Stimulated activated CD8-positive, alpha-beta memory T cell treated with anti-CD3 and anti-CD28 coated beads, Interleukin-7, amount 100 ng/mL, for 24 hours (primary cell): Measurements from ENCODE around the gene CDH4.

Source experiments
- DNase-seq: peaks from one replicate; pipeline ENCODE4 v3.0.0-alpha.2; 2020; ENCODE audit warnings: low read depth

The CDH4 gene

DNA sequence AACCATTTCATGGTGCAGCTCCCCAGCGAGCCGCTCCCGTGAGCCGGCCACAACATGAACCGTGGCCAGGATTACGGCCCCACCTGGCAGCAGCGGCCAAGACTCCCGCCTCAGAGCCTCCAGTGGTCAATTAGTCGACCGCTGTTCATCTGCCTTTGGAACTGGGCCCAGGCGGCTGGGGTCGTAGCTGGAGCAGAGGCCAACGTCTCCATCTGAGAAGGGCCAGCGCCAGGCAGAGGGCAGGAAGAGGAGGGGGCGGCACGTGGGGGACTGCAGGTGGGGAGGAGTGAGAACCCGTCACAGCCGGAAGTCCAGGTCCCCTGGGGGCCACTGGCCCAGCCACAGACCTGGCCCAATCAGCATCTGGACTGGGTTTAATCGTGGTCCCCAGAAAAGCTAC is 629.4 kb downstream of the CDH4 start:
- no peak for DNase-seq

DNA sequence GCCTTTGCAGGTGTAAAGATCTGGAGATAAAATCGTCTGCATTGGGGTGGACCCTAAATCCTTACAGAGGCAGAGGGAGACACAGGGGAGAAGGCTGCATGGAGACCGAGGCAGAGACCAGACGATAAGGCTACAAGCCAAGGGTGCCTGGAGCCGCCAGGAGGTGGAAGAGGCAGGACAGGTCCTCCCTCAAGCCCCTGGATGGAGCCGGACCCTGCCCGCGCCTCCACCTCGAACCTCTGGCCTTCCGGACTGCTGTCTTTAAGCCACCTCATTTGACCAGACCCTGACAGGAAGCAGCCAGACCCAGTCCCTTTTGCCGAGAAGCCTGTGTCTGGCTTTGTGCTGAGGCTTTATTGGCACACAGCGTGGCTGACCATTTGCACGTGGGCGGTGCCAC is 629.8 kb downstream of the CDH4 start:
- no peak for DNase-seq

DNA sequence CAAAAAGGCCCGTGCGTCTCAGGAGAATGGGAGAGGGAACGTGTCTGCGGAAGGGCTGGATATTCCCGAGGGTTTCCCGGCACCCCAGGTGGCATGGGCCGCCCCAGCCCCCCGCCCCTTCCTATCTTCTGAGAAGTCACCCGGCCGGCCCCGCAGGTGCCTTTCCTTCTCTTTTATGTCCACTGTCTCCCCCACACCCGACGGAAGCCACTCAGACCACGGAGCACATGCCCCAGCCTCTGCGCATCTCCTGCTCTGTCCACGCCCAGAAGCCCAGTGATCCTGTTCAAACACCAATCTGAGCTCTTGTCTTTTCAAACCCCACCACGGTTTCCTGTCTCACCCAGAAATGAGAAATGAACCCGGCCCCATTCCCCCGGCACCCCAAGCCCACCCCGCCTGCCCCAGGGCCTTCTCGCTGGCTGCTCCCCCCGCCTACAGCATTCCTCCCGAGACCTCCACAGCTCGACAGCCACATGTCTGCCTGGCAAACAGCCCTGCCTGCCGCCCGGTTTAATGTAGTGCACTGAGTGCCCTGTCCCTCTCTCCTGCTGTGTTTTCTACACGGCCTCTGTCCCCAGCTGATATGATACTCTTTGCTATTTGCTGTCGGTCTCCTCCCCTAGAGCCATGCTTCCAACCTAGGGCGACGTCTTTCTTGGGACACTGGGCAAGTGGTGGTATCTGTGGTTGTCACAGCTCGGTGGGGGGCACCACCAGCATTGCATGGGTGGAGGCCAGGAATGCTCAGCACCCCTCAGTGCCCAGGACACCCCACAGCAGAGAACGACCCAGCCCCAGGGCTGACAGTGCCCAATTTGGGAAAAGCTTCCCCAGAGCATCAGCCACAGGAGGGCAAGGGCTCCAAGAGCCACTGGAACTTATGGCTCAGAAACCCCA is 630.9 kb downstream of the CDH4 start:
- no peak for DNase-seq

DNA sequence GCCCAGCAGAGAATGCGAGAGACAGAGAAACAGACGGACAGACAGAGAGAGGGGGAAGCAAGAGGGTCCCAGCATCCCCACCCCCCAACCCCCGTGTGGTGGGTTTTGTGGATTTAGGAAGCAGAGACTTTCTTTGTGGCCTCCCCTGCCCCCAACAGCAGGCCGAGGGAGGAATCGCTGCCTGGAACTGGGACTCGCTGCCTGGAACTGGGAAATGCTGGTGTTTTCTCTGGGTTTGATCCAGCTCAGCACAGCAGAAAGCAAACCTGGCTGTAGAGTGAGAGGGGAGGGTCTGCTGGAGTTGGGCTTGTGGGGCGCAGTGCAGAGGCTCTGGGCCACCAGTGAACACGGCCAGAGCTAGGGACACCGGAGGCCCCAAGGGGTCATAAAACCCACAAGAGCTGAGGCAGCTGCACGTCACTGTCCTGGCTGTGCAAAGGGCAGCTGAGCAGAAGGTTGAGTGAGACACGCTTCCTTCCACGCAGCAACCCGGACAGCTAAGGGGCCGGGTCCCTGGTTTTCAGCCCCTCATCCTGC is 631.9 kb downstream of the CDH4 start:
- no peak for DNase-seq

DNA sequence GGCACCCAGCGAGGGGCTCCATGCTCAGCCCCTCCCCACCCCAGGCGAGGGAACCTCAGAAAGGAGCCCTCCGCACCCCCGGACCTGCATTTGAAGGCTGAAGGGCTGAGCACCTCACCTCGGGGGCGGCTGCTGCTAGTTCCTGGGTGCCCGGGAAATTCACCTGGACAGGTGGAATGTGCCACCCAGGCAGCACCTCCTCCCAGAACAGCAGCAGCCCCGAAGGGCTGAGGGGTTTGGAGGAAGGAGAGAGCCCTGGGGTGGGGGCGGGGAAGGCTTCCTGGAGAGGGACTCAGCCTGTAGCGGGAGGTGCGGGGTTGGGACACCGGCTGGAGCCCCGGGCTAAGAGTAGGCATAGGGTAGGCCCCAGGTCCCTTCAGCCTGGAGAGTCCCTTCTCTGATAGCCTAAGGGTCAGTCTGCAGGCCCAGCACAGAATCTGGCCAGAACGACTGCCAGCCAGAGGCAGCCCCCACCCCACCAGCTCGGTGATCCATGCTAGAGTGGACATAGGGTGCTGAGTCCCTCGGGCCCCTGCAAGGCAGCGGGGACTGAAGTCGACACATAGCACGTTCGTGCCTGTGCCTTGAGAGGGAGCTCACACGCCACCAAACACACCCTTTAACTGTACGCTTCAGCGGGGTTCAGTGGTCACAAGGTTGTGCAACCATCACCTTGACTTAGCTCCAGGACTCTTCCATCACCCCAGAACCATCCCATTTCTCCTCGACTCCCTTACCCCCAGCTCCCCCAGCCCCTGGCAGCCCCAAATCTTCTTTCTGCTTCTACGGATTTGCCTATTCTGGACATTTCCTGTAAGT is 632.7 kb downstream of the CDH4 start:
- DNase-seq, result no peak

DNA sequence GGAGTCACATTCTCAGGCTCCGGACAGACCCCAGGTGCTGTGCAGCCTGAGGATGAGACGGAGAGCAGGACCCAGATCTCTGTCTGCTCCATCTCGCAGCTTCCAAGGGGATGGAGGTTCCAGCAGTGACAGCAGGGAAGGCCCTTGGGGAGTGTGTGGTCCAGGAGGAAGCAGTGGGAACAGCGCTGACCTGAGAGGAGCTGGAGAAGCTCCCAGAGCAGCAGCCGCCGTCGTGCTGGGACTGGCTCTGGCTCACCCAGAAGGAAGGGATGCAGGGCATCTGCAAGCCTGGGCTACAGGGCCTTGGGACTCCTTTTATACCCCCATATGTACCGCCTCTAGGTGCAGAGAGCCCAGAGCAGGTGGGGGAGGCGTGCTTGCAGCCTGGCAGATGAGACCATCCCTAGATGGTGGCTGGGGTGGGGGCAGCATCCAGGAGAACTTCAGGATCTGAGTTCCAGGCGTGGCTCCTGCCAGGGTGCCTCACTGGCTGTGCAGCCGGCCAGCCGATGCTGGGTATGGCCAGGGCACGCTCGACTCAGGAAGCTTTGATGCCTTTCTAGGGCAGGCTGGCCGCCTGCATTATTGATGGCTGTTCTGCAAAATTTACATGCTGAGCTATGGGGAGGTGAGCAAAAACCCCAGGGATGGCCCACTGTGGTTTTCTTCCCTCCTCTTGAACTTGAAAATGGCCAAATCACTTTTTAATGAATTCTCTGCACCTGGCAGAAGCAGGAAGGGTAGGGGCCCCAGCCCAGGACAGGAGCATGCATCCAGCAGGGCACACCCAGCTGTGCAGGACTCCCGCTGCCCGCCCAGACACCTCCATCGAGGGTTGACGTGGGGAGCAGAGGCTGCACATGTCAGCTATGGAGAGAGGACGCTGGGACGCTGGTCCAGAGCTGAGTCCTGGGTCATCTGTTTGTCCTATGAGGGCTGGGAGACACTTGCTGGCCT is 634.0 kb downstream of the CDH4 start:
- DNase-seq, result no peak

DNA sequence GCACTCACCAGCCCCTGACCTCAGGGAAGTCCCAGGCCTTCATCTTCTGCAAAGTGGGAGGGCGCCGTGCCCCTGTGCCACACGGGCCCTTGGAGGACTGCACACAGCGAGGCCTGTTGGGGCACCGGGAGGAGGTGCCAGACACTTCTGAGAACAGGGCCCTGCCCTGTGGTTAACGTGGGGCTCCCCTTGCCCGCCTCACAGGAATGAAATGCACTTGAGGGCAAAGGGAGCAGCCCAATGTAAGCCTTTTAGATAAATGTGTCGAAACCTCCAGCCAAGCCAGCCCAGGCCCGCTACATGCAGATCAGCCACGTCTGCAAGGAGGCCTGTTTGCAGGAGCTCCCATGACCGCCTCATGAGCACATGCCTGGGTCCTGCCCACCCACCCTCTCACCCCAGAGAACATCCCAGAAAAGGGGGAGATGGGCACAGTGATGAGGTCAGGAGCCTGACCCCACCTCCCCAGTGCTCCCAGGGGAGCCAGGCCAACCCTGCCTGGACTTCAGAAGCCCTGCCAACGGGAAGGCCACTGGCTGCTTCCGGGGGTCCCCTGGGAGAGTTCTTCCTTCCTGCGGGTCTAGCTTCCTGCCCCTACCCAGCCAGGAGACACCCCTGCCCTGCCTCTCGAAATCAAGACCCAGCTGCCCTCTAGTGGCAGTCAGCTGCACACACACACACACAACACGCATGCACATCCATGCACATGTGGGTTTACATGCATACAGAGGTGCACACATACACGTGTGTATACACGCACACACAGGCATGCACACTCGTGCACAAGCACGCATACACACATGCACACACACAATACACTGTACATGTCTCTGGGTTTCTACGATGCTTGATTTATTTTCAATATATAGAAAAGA is 634.9 kb downstream of the CDH4 start:
- no peak for DNase-seq

DNA sequence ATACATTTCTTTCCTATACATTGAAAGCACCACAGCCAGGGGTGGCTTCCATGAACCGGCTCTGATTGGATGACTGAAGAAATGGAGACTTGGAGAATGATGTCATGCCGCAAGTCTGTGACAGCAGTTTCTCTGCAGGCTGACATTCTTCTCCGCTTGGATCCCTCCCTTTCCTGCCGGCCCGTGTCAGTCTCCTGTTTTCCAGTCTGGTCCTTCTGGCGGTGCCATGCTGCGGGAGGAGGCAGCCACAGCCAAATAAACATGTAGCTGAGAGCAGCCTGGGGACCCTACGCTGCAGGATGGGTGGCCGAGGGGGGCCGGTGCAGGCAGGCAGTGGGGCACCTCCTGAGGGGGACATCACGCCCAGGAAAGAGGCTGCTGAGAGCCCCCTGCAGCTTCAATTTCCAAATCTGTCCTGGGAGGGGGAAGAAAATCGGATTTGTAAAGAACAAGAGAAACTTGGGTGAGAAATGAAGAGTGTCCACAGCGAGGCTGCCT is 635.6 kb downstream of the CDH4 start:
- DNase-seq, result no peak

DNA sequence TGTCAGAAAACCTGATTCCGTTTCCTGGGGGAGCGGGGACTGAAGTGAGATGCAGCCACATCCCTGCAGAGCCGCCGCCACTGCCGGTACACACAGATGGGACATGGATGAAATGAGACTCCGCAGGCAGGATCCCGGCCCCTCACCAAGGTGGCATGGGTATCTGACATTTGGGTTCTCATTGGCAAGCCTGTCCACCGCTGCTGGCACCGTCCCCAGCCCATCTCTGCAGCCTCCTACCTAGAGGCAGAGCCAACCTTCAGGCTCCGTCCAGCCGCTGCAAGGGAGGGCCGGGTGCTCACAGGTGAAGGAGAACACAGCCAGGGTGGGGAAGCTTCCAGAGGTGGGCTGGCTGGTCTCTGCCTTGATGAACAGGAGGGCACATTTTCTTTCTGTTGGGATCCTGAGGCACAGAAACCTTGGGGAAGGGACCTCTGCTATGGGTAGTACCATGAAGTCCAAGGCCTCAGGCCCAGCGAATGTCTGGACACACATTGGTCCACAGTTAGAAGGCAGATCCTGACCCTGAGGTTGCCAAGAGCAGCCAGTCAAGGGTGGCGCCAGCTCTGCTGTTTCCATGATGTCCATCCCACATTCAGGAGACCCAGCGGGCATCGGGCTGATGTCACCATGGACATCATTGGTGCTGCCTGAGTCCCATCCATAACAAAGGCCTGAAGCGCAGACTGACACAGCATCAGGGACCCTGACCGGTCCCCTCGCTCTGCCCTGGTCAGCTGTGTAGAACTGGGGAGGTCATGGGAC is 636.2 kb downstream of the CDH4 start:
- DNase-seq, result no peak

DNA sequence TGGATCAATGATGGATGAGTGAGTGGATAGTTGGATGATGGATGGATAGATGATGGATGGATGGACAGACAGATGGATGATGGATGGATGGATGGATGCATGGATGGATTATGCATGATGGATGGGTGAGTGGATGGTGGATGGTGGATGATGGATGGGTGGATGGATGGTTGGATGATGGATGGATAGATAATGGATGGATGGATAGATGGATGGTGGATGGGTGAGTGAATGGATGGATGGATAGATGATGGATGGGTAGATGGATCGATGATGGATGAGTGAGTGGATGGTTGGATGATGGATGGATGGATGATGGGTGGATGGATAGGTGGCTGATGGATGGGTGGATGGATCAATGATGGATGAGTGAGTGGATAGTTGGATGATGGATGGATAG is 637.6 kb downstream of the CDH4 start:
- DNase-seq, result no peak

DNA sequence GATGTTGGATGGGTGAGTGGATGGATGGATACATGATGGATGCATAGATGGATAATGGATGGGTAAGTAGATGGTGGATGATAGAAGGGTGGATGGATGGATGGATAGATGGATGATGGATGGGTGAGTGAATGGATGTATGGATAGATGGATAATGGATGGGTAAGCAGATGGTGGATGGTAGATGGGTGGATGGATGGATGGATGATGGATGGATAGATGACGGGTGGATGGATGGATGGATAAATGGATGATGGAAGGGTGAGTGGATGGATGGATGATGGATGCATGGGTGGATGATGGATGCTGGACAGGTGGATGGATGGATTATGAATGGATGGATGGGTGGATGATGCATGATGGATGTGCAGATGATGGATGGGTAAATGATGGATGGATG is 638.1 kb downstream of the CDH4 start:
- no peak for DNase-seq

DNA sequence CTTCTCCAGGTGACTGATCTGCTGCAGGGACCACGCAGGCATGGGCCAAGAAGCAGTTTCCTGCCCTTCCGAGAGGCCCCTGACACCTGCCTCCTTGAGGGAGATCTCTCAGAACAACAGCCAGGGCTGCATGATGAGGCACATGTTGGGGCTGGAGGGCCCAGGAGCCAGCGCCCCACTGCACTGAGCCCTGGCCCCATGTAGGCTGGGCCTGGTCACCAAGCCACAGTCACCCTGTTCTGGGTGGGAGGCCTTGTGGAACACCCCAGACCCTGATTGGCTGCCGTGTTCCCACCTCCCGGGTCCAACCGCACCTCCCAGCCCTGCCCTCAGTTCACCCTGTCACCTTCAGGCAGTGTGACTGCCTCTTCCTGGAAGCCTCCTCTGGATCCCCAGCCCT is 639.4 kb downstream of the CDH4 start:
- DNase-seq, result no peak

DNA sequence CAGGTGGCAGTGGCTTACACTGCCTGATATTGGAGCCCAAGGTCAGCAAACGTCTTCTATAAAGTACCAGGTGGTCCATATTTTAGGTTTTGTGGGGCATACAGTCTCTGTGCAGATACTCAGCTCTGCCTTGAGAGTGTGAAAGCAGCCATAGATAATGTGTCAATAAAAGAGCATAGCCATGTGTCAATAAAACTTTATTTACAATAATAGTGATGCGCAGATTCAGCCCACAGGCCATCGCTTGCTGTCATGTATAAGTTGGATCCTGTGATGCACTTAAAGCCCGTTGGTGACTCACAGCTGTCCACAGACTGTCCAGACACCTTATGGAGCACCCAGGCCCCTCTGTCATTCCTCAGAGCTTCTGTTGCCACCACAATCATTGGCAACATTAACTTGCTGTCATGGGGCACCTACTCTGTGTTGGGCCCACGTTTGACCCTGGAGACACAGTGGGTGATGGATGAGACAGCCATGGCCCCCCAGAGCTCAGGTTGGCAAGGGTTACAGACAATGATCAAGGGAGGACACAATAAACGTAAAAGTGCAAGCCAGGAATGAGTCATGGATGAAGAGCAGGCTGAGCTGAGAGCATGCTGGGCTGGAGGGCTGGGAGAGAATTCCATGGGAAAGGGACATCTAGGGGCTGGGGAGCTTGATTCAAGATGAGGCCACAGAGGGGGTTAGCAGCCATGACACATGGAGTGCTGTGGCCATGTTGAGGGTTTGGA is 640.0 kb downstream of the CDH4 start:
- DNase-seq, result no peak

DNA sequence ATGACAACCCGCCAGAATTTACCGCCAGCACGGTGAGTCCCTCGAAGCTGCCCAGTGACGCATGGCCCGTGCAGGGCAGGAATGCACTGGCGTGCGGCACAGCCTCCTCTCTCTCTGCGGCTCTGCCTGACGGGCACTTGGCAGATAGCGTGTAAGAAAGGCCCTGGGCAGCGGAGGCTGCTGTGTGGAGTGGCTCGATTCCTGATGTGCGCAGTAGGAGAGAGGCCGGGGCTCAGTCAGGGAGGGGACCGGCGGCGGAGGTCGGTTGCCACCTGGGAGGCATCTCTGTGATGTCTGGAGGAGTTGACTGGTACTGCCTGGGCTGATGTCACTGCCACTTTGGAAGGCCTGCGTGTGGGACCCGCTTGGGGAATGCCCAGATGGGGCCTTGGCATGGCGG is 643.0 kb downstream of the CDH4 start:
- no peak for DNase-seq

DNA sequence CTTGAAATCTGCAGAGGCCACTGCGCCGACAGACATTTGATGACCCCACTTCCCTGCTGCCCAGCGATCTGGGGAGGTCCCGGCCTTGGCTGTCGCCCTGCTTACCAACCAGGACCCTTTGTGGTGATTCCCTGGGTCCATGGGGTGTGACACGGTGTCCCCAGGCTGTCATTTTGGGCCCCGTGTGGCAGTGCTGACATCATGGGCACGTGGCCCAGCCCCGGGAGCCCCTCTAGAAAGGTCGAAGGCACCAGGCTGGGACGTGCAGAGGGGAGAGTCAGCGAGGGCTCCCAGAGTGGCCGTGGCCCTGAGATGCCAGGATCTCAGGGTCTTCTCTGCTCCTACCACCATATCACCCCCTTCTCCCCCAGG is 643.6 kb downstream of the CDH4 start:
- no peak for DNase-seq

DNA sequence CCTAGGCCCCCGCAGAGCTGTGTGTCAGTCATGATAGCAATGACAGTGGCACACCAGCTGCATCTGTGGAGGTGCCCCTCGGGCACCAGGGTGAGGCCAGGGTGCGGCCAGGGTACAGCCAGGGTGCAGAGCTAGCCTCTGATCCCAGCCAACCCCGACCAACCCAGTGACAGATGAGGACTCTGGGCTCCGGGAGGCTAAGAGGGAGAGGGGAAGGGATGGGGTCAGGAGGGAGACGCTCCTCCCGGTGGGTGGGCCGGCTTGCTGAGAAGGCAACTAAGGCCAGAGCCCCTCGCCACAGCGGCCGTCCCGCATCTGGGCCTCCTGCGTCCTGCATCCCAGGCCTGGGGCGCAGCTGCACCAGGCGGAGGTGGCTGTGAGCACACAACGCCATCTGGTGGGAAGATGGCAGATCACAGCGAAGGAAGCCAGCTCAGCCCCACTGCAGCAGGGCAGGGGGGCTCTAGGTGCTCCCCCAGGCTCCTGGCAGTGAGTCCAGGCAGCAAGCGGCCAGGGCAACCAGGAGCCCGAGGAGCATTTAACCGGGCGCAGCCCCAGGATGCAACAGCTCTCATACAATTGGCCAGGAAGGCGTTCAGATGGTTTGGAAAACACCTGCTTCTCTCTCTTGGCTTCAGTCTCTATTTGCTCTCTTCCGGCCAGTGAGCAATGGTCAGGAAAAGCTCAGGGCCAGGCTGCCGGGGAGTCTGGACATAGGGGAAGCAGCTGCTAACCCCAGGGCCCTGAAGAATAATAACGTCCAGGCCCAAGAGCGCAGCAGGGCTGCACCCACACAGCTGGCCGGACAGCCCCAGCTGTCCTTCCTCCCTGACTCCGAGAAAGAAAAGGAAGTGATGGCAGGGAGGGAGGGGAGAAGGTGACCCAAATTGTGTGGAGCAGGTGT is 644.2 kb downstream of the CDH4 start:
- DNase-seq, result no peak

DNA sequence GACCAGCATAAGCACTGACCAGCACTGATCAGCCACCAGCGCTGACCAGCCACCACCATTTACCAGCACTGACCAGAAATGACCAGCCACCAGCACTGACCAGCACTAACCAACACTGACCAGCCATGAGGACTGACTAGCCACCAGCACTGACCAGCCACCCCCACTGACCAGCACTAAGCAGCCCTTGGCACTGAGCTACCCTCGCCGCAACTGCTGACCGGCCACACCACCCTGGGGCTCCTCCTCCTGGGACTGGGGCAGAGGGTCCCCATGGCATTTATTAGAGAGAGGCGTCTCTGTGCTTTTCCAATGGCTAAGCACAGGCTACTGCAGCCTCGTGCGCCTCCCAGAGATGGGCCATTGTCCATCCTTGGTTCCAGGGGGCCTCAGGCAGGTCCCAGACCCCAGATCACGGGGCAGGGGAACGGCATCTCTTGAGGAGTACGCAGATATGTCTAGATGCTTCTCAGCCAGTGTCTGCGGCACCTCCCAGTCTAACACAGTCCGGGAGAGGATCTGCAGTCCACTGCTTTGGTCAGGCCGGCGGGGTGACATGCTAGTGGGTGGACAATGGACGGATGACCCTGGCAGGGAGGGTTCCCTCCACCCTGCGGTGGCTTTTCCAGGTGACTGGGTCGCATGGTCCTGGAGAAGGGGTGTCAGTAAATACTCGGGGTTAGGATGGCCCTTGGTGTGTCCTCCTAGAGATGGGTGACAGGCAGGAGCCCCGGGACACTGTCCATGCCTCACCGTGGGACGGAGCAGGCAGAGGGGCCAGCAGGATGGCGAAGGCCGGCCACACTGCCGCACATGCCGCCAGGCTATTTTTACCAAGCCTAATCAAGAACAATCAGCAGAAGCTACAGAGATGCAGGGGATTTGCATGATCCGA is 645.6 kb downstream of the CDH4 start:
- DNase-seq, result no peak
